ENCODE results near the gene XXYLT1.

Gene XXYLT1

DNA sequence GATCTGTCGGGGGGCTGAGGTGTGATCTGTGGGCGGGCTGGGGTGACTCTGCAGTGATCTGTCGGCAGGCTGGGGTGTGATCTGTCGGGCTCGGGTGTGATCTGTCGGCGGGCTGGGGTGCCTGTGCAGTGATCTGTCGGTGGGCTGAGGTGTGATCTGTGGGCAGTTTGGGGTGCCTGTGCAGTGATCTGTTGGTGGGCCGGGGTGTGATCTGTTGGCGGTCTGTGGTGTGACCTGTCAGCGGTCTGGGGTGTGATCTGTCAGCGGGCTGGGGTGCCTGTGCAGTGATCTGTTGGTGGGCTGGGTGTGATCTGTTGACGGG, 205.1 kb downstream of the XXYLT1 start:
- H3K79me2 ChIP-seq (ENCODE audit: control insufficient read depth, low read length), result no peaks in the 10 kb centered on the region
- no peaks in the 10 kb centered on the region for H4K20me1 ChIP-seq (ENCODE audit: control insufficient read depth, insufficient read depth, low read depth, low read length)

DNA sequence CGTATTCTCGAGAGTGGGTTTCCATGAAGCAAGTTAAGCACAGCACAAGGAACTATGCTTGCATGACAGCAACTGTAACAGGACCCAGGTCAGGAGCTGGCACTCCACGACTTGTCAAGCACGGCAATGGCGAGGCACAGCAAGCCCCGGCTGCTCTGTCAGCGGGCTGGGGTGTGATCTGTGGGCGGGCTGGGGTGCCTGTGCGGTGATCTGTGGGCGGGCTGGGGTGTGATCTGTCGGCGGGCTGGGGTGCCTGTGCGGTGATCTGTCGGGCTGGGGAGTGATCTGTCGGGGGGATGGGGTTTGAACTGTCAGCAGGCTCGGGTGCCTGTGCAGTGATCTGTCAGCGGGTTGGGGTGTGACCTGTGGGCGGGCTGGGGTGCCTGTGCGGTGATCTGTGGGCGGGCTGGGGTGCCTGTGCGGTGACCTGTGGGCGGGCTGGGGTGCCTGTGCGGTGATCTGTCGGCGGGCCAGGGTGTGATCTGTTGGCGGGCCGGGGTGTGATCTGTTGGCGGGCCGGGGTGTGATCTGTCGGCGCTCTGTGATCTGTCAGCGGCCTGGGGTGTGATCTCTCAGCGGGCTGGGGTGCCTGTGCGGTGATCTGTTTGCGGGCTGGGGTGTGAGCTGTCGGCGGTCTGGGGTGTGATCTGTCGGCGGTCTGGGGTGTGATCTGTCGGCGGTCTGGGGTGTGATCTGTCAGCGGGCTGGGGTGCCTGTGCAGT, 205.7 kb downstream of the XXYLT1 start:
- TF ChIP-seq, protein P1, sequence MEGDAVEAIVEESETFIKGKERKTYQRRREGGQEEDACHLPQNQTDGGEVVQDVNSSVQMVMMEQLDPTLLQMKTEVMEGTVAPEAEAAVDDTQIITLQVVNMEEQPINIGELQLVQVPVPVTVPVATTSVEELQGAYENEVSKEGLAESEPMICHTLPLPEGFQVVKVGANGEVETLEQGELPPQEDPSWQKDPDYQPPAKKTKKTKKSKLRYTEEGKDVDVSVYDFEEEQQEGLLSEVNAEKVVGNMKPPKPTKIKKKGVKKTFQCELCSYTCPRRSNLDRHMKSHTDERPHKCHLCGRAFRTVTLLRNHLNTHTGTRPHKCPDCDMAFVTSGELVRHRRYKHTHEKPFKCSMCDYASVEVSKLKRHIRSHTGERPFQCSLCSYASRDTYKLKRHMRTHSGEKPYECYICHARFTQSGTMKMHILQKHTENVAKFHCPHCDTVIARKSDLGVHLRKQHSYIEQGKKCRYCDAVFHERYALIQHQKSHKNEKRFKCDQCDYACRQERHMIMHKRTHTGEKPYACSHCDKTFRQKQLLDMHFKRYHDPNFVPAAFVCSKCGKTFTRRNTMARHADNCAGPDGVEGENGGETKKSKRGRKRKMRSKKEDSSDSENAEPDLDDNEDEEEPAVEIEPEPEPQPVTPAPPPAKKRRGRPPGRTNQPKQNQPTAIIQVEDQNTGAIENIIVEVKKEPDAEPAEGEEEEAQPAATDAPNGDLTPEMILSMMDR (IDR thresholded peaks at IDR 0.05; ENCODE audit: low read depth, low read length, poor library complexity, severe bottlenecking), result no peak
- Histone ChIP-seq H3K79me2 (ENCODE audit: control insufficient read depth, low read length) (no peaks in the 10 kb centered on the region), H3K4me3 (ENCODE audit: low read length) (no peak overlapping the region), H4K20me1 (ENCODE audit: control insufficient read depth, insufficient read depth, low read depth, low read length) (no peaks in the 10 kb centered on the region), H3K4me2 (ENCODE audit: low read length) (no peak overlapping the region), H3K9me2 (replicated peaks; ENCODE audit: control insufficient read depth, low read length) (no peaks in the 10 kb centered on the region), H3K4me1 (ENCODE audit: control insufficient read depth, low read length) (peaks cover 17% of the 10 kb centered on the region), H3K36me3 (ENCODE audit: control insufficient read depth, low read length) (no peaks in the 10 kb centered on the region; the same call in 1 of the 2 replicates), H3K27ac (ENCODE audit: low read depth, low read length) (no peak overlapping the region), H3K27me3 (ENCODE audit: control insufficient read depth, low read length) (no peaks in the 10 kb centered on the region), H3F3A (ENCODE audit: control insufficient read depth, insufficient read depth) (0 out of 2 replicates have a peak, but pooled peaks cover 3% of the 10 kb centered on the region), H3K9me3 (ENCODE audit: control insufficient read depth, insufficient read depth, low read length) (no peaks in the 10 kb centered on the region)

More for the DNA sequence above, 205.1 kb downstream of the XXYLT1 start:
- H3K4me2 ChIP-seq (ENCODE audit: low read length), result no peak overlapping the region
- no peaks in the 10 kb centered on the region for H3K9me2 ChIP-seq (replicated peaks; ENCODE audit: control insufficient read depth, low read length)
- H3K36me3 ChIP-seq (ENCODE audit: control insufficient read depth, low read length), result no peaks in the 10 kb centered on the region; the same call in 1 of the 2 replicates
- H3K4me3 ChIP-seq (ENCODE audit: low read length), result no peak overlapping the region
- peaks cover 17% of the 10 kb centered on the region for H3K4me1 ChIP-seq (ENCODE audit: control insufficient read depth, low read length)
- no peaks in the 10 kb centered on the region for H3K27me3 ChIP-seq (ENCODE audit: control insufficient read depth, low read length)
- no peak for TF ChIP-seq EZH2phosphoT487 (IDR thresholded peaks at IDR 0.05; ENCODE audit: borderline replicate concordance, low read length)
- TF ChIP-seq, protein P1 (IDR thresholded peaks at IDR 0.05; ENCODE audit: low read depth, low read length, poor library complexity, severe bottlenecking), result no peak
- H3K9me3 ChIP-seq (ENCODE audit: control insufficient read depth, insufficient read depth, low read length), result no peaks in the 10 kb centered on the region
- no peak overlapping the region for H3K27ac ChIP-seq (ENCODE audit: low read depth, low read length)
- 0 out of 2 replicates have a peak, but pooled peaks cover 3% of the 10 kb centered on the region for H3F3A ChIP-seq (ENCODE audit: control insufficient read depth, insufficient read depth)

DNA sequence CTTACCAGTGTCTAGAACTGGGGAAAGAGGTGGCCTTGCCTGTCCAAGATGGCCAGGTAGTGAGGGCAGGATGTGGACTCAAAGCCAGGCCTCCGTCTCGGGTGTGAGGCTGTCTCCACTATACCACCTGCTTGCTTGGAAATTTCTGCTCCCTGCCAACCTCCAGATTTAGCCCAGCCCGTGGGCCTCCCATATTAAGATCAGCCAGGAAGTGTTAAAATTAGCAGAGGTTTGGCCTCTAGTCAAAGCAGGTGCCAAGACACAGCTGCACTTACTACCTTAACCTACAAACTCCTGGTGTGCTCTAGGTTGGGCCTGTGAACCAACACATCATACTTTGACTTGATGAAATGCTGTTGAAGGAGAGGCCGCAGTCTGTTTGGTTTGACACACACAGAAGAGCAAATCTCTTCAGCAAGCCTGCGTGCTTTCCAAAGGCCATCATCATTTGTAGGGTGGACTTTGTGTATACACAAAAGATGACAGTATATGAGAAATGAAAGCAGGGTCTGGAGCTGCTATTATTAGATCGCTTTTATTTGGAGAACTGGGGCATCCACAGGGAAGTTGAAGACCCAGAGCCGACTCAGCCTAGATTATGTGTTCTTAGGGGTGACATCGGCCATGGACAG, 206.5 kb downstream of the XXYLT1 start:
- Histone ChIP-seq H3K9me3 (ENCODE audit: control insufficient read depth, insufficient read depth, low read length) (no peaks in the 10 kb centered on the region), H3K9me2 (replicated peaks; ENCODE audit: control insufficient read depth, low read length) (no peaks in the 10 kb centered on the region), H3K4me1 (ENCODE audit: control insufficient read depth, low read length) (peaks cover 17% of the 10 kb centered on the region), H3K27me3 (ENCODE audit: control insufficient read depth, low read length) (no peaks in the 10 kb centered on the region), H3K36me3 (ENCODE audit: control insufficient read depth, low read length) (no peaks in the 10 kb centered on the region; the same call in 1 of the 2 replicates), H3F3A (ENCODE audit: control insufficient read depth, insufficient read depth) (0 out of 2 replicates have a peak, but pooled peaks cover 3% of the 10 kb centered on the region), H3K79me2 (ENCODE audit: control insufficient read depth, low read length) (no peaks in the 10 kb centered on the region), H3K27ac (ENCODE audit: low read depth, low read length) (no peak overlapping the region), H3K4me2 (ENCODE audit: low read length) (peak overlapping the region; percentile 41), H4K20me1 (ENCODE audit: control insufficient read depth, insufficient read depth, low read depth, low read length) (no peaks in the 10 kb centered on the region), H3K4me3 (ENCODE audit: low read length) (no peak overlapping the region)
- TF ChIP-seq, protein P1 (IDR thresholded peaks at IDR 0.05; ENCODE audit: low read depth, low read length, poor library complexity, severe bottlenecking), result no peak
- no peak for TF ChIP-seq EZH2phosphoT487 (IDR thresholded peaks at IDR 0.05; ENCODE audit: borderline replicate concordance, low read length)

All from DOHH2 (cell line).